PC-3 (cell line): ENCODE data around the gene UROC1.

ENCODE experiments used
- CTCF ChIP-seq: fragments of 300-600 bp; sonication (generic); conservative IDR thresholded peaks from 2 replicates; pipeline ENCODE4 v1.5.1; 2017; ENCODE audit warnings: antibody characterized with exemption, low read depth, mild to moderate bottlenecking, low read length
- EZH2 ChIP-seq: fragments of 300-600 bp; sonication (generic); IDR thresholded peaks from one replicate; pipeline ENCODE4 v1.6.1; 2017; ENCODE audit warnings: antibody characterized with exemption, mild to moderate bottlenecking, low read length; ENCODE audit not compliant: unreplicated experiment
- EZH2phosphoT487 ChIP-seq: fragments of 300-600 bp; sonication (generic); IDR thresholded peaks from 2 replicates; pipeline ENCODE4 v1.6.1; 2018; ENCODE audit warnings: mild to moderate bottlenecking, antibody characterized with exemption, low read length, borderline replicate concordance

DNA sequence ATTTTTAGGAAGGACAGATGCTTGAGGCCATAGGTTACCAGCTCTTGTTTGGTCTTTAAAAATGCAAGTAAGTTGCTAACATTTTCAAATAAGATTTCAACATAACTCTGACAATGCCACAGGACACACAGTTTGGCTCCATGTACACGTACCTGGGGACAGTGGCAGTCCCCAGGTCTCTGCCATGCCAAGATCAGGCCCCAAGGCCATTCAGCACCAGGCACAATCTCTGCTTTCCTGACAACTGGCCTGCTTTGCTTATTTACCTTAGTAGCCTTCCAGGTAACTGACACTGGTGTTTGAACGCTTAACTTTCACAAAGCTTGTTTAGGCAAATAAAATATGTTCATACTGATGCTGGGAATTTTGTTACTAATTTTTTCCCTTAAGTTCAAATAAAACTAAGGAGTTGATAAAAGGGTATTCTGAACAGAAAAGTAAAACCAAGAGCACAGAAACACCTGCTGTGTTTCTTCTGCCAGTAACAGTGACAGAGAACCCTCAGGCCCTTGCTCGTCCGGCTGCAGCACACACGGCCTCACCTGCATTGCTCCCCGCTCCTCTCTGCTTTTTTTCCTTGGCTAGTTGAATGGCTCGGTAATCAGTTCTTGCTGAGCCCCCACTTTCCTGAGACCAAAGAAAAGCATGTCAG, 58.3 kb downstream of the UROC1 start:
- TF ChIP-seq CTCF (no peak), EZH2phosphoT487 (no peak), EZH2 (no peak)
